Peyer's patch (tissue), 4 donors: Measurements from ENCODE around the gene SIGLECL1.

ENCODE experiments used
- CTCF ChIP-seq, 6 experiments: fragments of 450-650 bp in 4 of 6; fragments of 200-600 bp in 2 of 6; sonication (generic) in 1 of 6; IDR thresholded peaks; one replicate each; pipeline ENCODE4 v1.5.1; 2017 to 2019; ENCODE audit warnings: antibody characterized with exemption in 6 of 6, mild to moderate bottlenecking in 3 of 6, moderate library complexity in 1 of 6
- POLR2A ChIP-seq, 2 donors: fragments of 450-650 bp; IDR thresholded peaks; one replicate each; pipeline ENCODE4 v1.5.1; 2017; ENCODE audit warnings: antibody characterized with exemption in 2 of 2, mild to moderate bottlenecking in 2 of 2, moderate library complexity in 2 of 2

- no peak for TF ChIP-seq CTCF (IDR thresholded peaks at IDR 0.05)
- no peak for TF ChIP-seq POLR2A (IDR thresholded peaks at IDR 0.05)
Measured at GRCh38 chr19:51227966-51228365, 22.9 kb upstream of the SIGLECL1 start.
